Neural progenitor cell (in vitro differentiated cells): Measurements from ENCODE around the gene PLD5.

Source experiments
- CTCF ChIP-seq: fragments of 200-600 bp; sonication (generic); IDR thresholded peaks from 2 replicates; pipeline ENCODE4 v1.5.1; 2017; ENCODE audit warnings: antibody characterized with exemption, mild to moderate bottlenecking
- EZH2 ChIP-seq: fragments of 200-600 bp; sonication (generic); IDR thresholded peaks from 2 replicates; pipeline ENCODE4 v1.6.1; 2017; ENCODE audit warnings: antibody characterized with exemption, mild to moderate bottlenecking, moderate library complexity
- EZH2phosphoT487 ChIP-seq: fragments of 200-600 bp; sonication (generic); IDR thresholded peaks from 2 replicates; pipeline ENCODE4 v1.6.1; 2017; ENCODE audit warnings: antibody characterized with exemption

GRCh38 chr1:242196914-242197313 lies 327.6 kb downstream of the PLD5 start:
- no peak for TF ChIP-seq CTCF
- no peak for TF ChIP-seq EZH2
- no peak for TF ChIP-seq EZH2phosphoT487
